ENCODE results near the gene KCNK4.

GRCh38 chr11:64321533-64321932, 30.4 kb downstream of the KCNK4 start:
- no peak for TF ChIP-seq POLR2AphosphoS5 (IDR thresholded peaks at IDR 0.05; ENCODE audit: low read depth, low read length)
- no peak for TF ChIP-seq REST (IDR thresholded peaks at IDR 0.05; ENCODE audit: insufficient read depth in 1 of 2, low read depth in 2 of 2, low read length in 2 of 2)

Data from PFSK-1 (cell line).